Pancreas (tissue), 10 donors: ENCODE data around the gene C3orf18. TPM values are rescaled to one million over a fixed set of nuclear protein-coding genes. Genes with fewer than 3 reads are reported as not detected.

Experiments used
- ATAC-seq, 4 donors: fragments of 200-7000 bp; cut with Tn5 transposase; one replicate each; pipeline versions ENCODE4 v1.8.0 to v1.9.1; 2020; ENCODE audit warnings: mild to moderate bottlenecking in 4 of 4, moderate library complexity in 4 of 4
- DNase-seq, 6 donors: peaks; one replicate each; pipeline ENCODE4 v3.0.0-alpha.2; 2020
- FAIRE-seq: peaks from 2 replicates; lab custom pipeline; 2012; peaks lifted over from hg19 to GRCh38; lab: Jason Lieb, UNC
- H3K27ac ChIP-seq, 4 donors: fragments of 200-600 bp; sonication (generic); 1 replicate in 3 of 4; 2 replicates in 1 of 4; pipeline versions ENCODE4 v1.5.0 to v1.8.0; 2020
- H3K27me3 ChIP-seq, 4 donors: fragments of 200-600 bp; one replicate each; pipeline ENCODE4 v1.8.0; 2021
- H3K36me3 ChIP-seq, 3 donors: fragments of 200-600 bp; sonication (generic) in 1 of 3; one replicate each; pipeline versions ENCODE4 v1.5.0 to v1.8.0; 2020 to 2021
- H3K4me1 ChIP-seq, 3 donors: fragments of 200-600 bp; one replicate each; pipeline ENCODE4 v1.8.0; 2021
- H3K4me3 ChIP-seq, 4 donors: fragments of 200-600 bp; sonication (generic) in 2 of 4; one replicate each; pipeline versions ENCODE4 v1.5.0 to v1.8.0; 2020 to 2021
- H3K9me3 ChIP-seq, 4 donors: fragments of 200-600 bp; one replicate each; pipeline ENCODE4 v1.8.0; 2021
- WGBS, 2 donors: extraction: QIAGEN DNeasy Blood & Tissue Kit; methylation state at CpG; one replicate each; pipeline ENCODE4 v1.1.7; 2013; 5-methylcytosine and 5-hydroxymethylcytosine counted together
- intact Hi-C, 3 donors: fragments of 100-400 bp; cut with DNase I; formaldehyde crosslinking; loops; one replicate each; pipeline versions ENCODE4 v1.11.1 to v1.14.2; 2022
- polyA plus RNA-seq, 2 donors: library from polyadenylated mRNA; stranded (reverse); fragments of 200-250 nt; gene quantifications; one replicate each; pipeline ENCODE4 v1.2.3, GENCODE V29; 2013
- total RNA-seq, 6 donors: library from RNA; stranded (reverse); fragmentation: NEBNext Ultra II Directional in 4 of 6; extraction: Animal tissue kit (Norgen Biotek cat#: 25700) in 4 of 6; gene quantifications; one replicate each; pipeline versions ENCODE4 v1.2.1 to v1.2.4, GENCODE V29; 2021 to 2023
- TF ChIP-seq, protein P1 (sequence below), 4 donors: fragments of 200-600 bp; sonication (generic) in 3 of 4; IDR thresholded peaks; one replicate each; pipeline versions ENCODE4 v1.5.0 to v1.8.0; 2021; ENCODE audit warnings: antibody characterized with exemption in 4 of 4
- donor health status: healthy with polysubstance abuse.
- donor health status: DM: no; HTN: no; CAD: no; lungs with moderate emphysema.
- donor health status: DM: no; HTN: no; CAD: no.
- donor health status: control.
- donor health status: control.
- donor health status: Bipolar disorder and iron deficiency.
- donor health status: DM: yes; HTN: yes; CAD: no.
- donor health status: DM: no; HTN: no; CAD: no.
- donor health status: DM: no; HTN: no; CAD: no.
- donor health status: DM: yes; HTN: yes; CAD: no.

Gene C3orf18
- total and polyA plus RNA-seq, 8 donors, result 3.2 to 8.9 (median 5.0) TPM

DNA sequence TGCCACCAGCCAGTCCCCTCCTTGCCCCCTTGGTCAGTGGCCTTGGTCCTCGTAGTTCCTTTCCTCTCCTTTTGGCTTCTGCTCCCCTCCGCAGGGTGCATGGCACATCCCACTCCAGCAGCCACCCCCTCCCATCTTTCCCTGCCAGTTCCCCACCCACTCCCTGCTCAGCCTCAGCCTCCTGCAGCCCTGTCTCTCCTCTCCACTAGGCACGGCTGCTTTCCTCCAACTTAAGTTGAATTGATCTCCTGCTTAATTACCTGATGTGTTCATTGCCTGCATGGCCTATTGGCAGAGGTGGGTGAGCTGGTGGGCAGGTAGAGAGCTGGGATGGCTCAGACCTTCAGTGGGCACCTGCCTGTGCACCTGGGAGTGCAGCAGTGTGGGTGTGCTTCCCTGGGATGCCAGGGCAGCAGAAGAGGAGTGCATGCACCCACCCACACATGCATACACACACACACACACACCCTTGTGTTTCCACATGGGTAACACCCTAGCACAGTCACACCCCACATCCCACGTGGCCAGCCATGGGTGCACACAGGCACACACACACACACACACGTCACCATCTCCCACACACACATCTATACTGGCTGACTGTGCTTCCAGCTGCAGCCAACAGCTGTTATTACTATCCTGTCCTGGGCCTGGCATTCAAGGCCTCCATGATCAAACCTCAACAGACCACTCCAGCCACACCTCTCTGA is 30.9 kb downstream of the C3orf18 start:
- DNase-seq, result no peak
- Histone ChIP-seq H3K4me1 (no peaks in the 10 kb centered on the region), H3K4me3 (no peak overlapping the region), H3K27me3 (no peaks in the 10 kb centered on the region), H3K9me3 (no peaks in the 10 kb centered on the region), H3K36me3 (no peaks in the 10 kb centered on the region), H3K27ac (no peak overlapping the region)
- WGBS, 2 donors, result 66 to 80% methylated on average over 5 of the region's 5 CpGs
- FAIRE-seq, result no peak
- TF ChIP-seq, protein P1, sequence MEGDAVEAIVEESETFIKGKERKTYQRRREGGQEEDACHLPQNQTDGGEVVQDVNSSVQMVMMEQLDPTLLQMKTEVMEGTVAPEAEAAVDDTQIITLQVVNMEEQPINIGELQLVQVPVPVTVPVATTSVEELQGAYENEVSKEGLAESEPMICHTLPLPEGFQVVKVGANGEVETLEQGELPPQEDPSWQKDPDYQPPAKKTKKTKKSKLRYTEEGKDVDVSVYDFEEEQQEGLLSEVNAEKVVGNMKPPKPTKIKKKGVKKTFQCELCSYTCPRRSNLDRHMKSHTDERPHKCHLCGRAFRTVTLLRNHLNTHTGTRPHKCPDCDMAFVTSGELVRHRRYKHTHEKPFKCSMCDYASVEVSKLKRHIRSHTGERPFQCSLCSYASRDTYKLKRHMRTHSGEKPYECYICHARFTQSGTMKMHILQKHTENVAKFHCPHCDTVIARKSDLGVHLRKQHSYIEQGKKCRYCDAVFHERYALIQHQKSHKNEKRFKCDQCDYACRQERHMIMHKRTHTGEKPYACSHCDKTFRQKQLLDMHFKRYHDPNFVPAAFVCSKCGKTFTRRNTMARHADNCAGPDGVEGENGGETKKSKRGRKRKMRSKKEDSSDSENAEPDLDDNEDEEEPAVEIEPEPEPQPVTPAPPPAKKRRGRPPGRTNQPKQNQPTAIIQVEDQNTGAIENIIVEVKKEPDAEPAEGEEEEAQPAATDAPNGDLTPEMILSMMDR (IDR thresholded peaks at IDR 0.05), result no peak
- ATAC-seq, result no peak
- intact Hi-C loops, result loop anchor here in 1 of 3 donors (5.0 kb wide), 1 partner anchor 99 kb away; no protein-coding TSS in a partner anchor

DNA sequence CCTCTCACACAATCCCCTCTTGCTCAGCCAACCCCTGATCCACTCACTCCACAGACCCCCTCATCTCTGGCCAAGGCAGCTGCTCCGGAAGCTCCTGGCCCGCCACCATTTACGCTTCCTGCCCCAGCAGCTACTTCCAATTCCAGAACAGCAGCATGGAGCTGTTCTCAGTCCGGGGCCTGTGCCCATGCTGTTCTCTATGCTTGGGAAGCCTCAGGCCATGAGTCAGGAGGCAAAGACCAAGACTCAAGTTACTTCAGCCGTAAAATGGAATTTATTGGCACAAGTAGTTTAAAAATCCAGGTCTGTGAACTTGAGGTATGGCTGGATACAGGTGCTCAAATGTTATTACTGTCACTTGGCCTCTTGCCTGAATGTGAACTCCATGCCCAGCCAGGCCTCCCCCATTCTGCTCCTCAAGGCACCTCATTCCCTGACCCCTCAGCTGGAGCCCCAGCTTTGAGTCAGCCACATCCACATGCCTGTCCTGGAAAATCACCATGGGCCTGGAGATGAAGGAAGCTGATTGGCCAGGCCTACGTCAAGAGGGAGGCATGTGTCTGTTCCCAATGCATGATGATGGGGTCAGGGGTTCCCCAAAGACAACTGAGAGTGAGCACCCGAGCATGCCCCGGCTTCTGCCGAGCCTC is 32.7 kb downstream of the C3orf18 start:
- ATAC-seq, result no peak
- H3K27ac ChIP-seq, result no peak overlapping the region
- H3K9me3 ChIP-seq, result no peaks in the 10 kb centered on the region
- no peak overlapping the region for H3K4me3 ChIP-seq
- 78 to 82% methylated on average over 9 of the region's 9 CpGs for WGBS, 2 donors
- no peaks in the 10 kb centered on the region for H3K4me1 ChIP-seq
- DNase-seq, result no peak
- no peak for FAIRE-seq
- intact Hi-C loops, result loop anchor here in 1 of 3 donors (5.0 kb wide), 1 partner anchor 98 kb away; no protein-coding TSS in a partner anchor
- no peaks in the 10 kb centered on the region for H3K36me3 ChIP-seq
- no peaks in the 10 kb centered on the region for H3K27me3 ChIP-seq
- TF ChIP-seq, protein P1 (IDR thresholded peaks at IDR 0.05), result no peak

DNA sequence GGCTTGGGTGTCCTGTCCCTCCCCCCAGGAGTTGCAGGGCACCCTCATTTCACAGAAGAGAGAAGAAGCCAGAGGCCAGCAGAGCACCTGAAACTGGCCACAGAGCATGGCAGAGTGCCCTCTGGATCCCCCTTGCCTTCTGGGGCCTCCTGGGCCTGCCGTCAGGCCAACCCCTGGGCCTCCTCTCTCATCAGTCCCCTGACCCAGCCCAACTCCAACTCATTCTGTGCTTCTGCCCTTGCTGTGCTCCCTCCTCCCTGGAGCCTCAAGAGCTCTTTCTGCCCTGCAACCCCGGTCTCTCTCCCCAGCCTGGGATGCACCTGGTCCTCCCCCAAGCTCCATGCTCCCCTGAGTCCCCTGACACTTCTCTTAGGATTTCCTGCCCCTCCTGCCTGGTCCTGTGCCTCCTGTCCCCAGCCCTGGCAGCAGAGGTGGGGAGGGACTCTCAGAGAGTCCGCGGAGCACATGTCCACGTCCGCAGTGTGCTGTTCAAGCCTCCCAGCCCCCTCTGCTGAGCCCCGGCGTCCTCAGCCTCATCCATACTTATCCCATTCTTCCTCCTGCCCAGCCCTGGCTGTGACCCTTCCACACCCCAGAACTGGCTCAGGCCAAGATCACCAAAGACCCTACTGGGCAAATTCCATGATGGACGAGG is 33.6 kb downstream of the C3orf18 start:
- Histone ChIP-seq H3K9me3 (no peaks in the 10 kb centered on the region), H3K36me3 (no peaks in the 10 kb centered on the region), H3K4me1 (no peaks in the 10 kb centered on the region), H3K27me3 (no peaks in the 10 kb centered on the region), H3K4me3 (no peak overlapping the region), H3K27ac (no peak overlapping the region)
- intact Hi-C loops, result no loop called here
- FAIRE-seq (no peak), DNase-seq (no peak), ATAC-seq (no peak)
- TF ChIP-seq, protein P1 (IDR thresholded peaks at IDR 0.05), result no peak
- WGBS, 2 donors, result 56 to 65% methylated on average over 9 of the region's 9 CpGs

DNA sequence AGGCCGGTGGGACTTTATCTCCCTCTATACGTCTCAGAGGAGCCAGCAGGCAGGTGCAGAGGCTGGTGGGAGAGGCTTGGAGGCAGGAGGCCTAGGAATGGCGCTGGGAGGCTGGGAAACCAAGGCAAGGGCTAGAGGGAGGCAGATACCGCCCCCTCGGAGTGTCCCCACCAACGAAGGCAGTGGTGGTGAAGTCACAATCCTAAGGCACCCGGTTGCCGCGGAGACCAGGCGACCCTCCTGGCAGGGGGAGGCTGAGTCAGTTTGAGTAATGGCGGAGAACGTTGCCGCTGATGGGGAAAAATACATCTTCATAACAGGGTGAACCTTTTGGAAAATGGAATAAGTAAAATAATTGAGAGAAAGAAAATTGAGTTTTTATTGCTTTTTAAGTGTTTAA is 34.2 kb downstream of the C3orf18 start:
- Histone ChIP-seq H3K9me3 (no peaks in the 10 kb centered on the region), H3K4me3 (no peak overlapping the region), H3K27me3 (no peaks in the 10 kb centered on the region), H3K4me1 (no peaks in the 10 kb centered on the region), H3K27ac (no peak overlapping the region), H3K36me3 (no peaks in the 10 kb centered on the region)
- DNase-seq (no peak), FAIRE-seq (no peak), ATAC-seq (no peak)
- TF ChIP-seq, protein P1 (IDR thresholded peaks at IDR 0.05), result no peak
- WGBS, 2 donors, result 72 to 76% methylated on average over 13 of the region's 13 CpGs
- intact Hi-C loops, result no loop called here
